Panc1 (cell line): Measurements from ENCODE around the gene CCR5AS.

ENCODE experiments used
- CTCF ChIP-seq: fragments of 450-650 bp; IDR thresholded peaks from 2 replicates; pipeline ENCODE4 v1.5.1; 2017; ENCODE audit warnings: mild to moderate bottlenecking
- POLR2AphosphoS5 ChIP-seq: IDR thresholded peaks from 2 replicates; pipeline ENCODE4 v1.6.1; 2012; ENCODE audit warnings: mild to moderate bottlenecking, low read depth, low read length, moderate library complexity
- REST ChIP-seq, 2 experiments: IDR thresholded peaks; 2 replicates each; pipeline ENCODE4 v1.6.1; 2011 to 2012; ENCODE audit warnings: low read depth in 2 of 2, control low read depth in 1 of 2, low read length in 1 of 2, mild to moderate bottlenecking in 1 of 2, moderate library complexity in 1 of 2; ENCODE audit not compliant: insufficient read depth in 1 of 2
- TCF7L2 ChIP-seq: IDR thresholded peaks from 2 replicates; pipeline ENCODE4 v1.6.1; 2011; ENCODE audit warnings: mild to moderate bottlenecking, low read depth, low read length, inconsistent platforms

GRCh38 chr3:46433841-46434240, 27.0 kb upstream of the CCR5AS start:
- TF ChIP-seq CTCF: no peak
- TF ChIP-seq REST (IDR thresholded peaks at IDR 0.05; ENCODE audit: insufficient read depth in 1 of 2, low read depth in 2 of 2, low read length in 1 of 2): no peak
- no peak for TF ChIP-seq POLR2AphosphoS5
- no peak for TF ChIP-seq TCF7L2
